HCEC 1CT (cell line): Measurements from ENCODE around the gene C1QL2.

ENCODE experiments used
- DNase-seq: peaks from one replicate; pipeline ENCODE4 v3.0.0-alpha.2; 2017

C1QL2 gene

DNA sequence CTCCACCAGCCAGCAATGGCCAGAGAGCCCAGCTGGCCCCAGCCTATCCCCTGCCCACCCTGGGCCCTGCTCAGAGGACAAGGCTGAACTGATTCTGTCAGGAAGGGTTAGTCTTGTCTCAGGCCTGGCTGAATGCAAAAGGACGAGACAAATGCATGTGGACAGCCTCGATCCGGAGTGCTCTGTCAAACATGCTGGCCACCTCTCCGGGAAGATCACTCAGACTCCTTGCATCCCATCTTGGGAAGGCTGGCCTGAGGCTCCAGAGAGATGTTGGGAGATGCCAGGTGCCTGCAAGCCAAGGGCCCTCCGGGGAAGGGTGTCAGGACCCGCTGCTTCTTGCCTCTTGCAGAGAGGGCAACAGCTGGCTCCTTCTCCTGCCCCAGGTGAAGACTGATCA lies 20.2 kb upstream of the C1QL2 start:
- no peak for DNase-seq

- DNase-seq = no peak
These were observed 19.3 kb upstream of the C1QL2 start for GRCh38 chr2:119177838-119178190.

DNA sequence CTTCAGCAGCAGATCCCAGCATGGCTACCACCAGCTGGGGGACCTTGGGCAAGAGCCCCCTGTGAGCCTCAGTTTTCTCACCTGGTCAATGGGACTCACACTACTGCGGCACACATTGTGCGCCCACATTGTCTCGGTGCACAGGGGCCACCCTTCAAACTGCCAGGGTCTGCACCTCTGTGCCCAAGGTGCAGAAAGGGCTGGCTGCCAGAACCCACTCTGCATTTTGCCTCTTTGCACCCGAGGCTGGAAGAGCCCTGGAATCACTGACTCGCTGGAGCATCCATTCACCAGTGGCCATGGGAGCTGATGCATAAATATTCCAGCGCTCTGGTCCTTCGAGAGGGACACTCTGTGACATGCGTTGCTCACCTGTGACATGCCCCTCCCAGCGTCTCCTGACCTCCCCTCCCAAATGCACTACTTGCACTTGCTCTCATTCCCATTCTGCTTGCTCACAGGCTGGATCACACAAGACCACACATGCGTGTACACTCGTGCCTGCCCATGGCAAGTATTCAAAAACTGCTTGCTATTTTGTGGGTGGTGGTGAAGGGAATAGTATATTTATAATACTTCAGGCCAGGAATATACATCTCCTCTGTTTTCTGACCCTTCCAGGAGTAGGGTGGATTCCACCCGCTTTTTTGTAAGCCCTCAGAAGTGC lies 18.8 kb upstream of the C1QL2 start:
- no peak for DNase-seq

- no peak for DNase-seq
These were observed 17.0 kb upstream of the C1QL2 start for GRCh38 chr2:119175517-119175916.

DNA sequence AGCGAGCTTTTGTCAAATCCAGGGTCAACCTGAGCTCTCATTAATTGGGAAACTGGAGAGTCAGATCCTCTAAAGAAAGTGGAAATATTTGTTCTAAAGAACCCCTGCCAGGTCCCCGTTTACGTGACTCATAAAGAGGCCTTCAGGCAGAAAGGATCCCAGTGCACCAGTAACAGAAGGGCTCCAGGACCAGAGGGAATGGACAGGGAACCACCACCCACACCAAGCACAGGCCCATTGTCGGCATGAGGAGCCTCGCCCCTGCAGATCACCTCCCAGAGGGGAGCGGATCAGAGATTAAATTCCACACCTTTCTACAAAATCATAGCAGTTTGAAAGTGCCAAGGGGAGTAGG lies 16.4 kb upstream of the C1QL2 start:
- no peak for DNase-seq

DNA sequence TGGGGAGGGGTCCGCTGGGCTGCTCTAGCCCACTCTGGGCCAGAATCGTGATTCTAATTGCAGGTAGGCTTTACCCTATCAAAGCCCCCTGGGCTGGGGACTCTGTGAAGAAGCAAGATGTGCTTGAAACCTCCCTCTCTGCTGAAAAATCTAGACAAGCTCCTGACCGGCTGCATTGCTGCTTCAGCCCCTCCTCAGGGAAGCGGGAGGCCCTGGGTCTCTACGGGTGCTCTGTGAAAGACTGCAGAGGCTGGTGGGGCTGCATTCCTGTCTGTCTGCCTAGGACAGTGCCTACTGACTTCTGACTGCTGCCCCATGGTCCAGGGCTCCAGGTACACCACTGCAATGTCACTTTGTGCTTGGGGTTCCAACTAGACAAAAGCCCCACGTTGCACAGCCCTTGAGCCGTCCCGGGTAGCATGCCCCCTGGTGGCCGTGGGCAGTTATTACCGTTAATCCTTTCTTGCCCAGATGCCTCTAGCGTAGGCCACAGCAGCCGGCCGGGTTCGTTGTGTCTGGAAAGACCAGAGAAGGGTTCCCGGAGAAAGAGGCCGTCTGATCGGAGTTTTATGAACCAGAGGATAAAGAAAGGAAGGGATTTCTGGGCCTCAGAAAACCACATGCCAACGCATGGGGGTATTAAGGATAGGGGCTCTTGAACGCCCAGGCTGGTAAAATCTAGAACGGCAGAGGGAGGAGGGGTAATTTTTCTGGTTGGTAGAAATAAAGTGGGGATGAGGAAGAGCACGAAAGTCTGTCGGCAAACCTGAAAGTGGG lies 15.9 kb upstream of the C1QL2 start:
- peak; percentile 18 for DNase-seq

DNA sequence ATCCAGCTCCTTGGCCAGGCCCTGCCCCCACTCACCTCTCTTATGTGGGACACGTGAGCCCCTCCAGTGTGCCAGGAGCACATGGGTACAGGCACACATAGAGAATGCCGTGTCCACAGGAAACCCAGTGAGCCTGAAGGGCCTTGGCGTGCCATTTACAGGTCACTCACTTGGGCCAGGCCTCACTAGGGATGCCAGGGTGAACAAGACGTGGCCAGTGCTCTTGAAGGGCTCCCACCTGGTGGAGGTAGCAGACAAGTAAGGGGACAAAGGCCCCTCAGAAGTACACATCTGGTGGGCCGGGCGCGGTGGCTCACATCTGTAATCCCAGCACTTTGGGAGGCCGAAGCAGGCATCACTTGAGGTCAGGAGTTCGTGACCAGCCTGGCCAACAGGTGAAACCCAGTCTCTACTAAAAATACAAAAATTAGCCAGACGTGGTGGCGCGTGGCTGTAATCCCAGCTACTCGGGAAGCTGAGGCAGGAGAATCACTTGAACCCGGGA lies 15.1 kb upstream of the C1QL2 start:
- DNase-seq = no peak

DNA sequence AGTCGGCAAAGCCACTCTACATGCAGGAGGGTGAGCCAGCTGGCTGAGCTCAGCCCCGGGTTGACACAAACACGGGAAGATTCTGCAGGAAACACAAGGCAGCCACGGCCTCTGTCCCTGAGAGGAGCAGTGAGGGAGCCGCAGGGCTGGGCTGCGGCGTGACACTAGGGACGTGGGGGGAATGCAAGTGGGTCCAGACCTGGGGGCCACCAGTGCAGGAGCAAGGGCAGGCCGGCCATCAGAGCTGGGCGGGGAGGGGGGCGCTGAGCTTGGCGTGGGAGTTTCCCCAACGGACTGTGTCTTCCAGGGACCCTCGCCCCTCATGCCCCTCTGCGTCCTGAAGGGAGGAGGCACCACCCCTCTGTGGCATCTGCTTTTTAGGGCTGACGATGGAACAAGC lies 12.0 kb upstream of the C1QL2 start:
- DNase-seq = no peak

GRCh38 chr2:119169717-119170116 lies 11.2 kb upstream of the C1QL2 start:
- DNase-seq = no peak

DNA sequence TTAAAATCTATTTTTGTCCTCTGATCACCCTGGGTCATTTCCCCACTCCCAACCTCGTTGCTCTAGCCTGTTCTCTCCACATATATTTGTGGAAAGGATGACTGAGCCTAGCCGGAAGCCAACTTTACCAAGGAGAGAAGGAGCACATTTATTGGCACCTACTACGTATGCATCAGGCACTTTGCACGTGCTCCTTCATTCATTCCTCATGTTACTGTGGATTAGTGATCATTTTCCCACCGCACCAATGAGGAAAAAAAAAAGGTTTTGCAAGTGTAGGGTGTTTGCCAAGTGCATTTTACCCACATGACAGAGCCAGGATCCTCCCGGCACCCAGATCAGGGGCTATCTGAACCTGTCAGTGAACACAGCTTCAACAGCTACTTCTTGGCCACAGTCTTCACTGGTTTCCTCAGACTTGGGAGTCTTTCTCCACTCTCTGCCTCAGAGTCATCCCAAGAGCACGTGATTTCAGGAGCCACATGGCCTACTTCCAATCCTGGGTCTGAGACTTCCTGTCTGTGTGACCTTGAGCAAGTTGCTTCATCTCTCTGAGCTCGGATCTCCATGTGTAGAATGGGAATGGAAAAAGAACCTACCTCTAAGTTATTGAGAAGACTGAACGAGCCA lies 1.9 kb upstream of the C1QL2 start:
- peak; percentile 10 for DNase-seq

- no peak for DNase-seq
These were observed 570 bp downstream of the C1QL2 start for GRCh38 chr2:119157850-119158511.

- DNase-seq = no peak
These were observed 1.4 kb downstream of the C1QL2 start for GRCh38 chr2:119156891-119157773.

DNA sequence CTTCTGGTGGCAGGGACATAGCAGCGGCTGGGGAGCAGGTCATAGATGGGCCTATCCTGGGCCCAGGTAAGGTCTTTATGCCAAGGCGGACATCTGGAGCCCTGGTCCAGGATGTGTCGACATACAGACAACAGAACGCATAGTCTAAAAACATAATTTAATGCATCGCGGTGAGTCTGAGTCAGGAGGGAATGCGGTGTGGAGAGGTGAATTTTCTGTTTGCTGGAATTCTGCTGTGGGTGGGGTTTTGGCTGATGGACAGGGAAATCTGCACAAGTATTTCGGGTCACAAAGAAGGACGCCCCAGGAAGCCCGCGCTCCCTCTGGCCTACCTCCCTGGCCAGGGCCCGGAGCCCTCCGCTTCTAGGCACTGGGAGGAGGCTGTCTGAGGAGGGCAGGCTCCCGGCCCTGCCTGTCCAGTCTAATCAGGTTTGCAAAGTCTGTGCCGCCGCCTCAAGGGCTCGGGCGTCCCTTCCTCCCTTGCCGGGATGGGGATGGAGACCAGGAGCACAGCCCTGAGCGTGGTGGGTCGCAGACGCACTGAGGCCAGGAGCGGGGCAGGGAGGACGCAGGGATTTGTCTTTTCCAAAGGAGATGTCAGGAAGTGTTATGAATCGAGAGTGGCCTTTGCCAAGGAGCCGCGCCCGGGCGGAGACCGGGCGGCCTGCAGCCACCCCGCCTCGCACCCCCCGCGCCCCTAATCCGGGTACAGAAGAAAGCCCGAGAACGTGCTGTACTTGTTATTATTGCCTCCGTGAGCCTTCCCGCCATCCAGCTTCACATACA lies 2.3 kb downstream of the C1QL2 start:
- no peak for DNase-seq

GRCh38 chr2:119155633-119156032 lies 2.9 kb downstream of the C1QL2 start:
- DNase-seq = no peak

DNA sequence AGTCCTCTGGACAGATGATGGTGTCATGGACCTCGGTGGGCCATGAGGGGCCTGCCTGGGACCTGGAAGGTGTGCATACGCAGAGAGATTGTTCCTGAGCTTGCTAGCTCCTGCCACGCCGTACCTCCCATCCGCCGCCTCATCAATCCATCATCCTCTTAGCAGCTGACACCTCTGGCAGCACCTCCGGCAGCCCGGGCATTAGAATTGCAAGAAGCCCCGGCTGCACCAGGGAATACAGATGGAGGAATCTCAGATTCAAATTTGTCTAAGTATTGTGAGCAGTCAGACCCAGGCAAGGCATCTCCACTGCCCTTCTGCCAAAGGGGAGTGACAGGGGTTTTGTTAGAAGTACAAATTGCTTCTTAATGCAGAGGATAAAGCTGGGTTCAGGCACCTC lies 4.5 kb downstream of the C1QL2 start:
- no peak for DNase-seq

GRCh38 chr2:119149611-119150010 lies 8.9 kb downstream of the C1QL2 start:
- no peak for DNase-seq

DNA sequence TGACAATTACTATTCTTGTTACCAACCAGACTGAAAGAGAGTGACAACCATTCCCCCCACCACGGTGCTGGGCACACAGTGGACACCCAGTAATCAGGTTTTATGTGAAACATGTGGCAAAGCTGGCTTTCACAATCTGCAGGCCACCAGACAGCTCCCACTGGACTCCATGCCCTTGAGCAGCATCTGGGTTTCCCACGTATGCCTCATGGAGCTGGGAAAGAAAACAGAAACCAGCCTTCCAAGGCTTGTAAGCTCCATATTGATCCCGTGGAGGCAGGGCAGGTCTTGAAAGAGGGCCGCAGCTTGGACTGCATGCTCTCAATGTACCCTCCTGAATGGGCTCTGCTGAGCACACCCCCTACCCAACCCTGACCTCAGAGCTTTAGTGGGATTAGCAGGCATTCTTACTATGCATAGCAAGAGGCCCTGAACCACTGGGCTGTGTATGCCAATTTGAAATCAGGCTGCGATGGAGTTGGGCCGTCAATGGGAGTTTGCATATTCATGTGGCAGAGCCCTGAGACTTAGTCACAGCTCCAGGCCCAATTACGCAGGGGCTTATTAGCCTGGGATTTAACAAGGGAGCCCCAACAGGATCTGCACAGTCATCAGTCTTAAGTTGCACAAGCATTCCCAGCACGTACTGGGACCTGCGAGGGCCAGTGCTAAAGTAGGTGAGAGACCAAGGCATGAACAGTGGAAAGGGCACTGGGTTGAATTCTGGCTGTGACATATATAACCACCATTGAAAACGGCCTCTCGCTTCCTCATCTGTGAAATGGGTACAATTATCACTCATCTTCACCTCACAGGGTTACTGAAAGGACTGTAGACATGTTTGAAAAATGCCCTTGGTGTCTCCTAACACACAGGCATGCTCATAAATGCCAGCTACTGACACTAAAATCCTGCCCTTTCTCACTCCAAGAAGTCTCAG lies 10.5 kb downstream of the C1QL2 start:
- no peak for DNase-seq

- no peak for DNase-seq
These were observed 13.7 kb downstream of the C1QL2 start for GRCh38 chr2:119144806-119145205.

GRCh38 chr2:119142824-119143223 lies 15.7 kb downstream of the C1QL2 start:
- DNase-seq = no peak

GRCh38 chr2:119137502-119137901 lies 21.0 kb downstream of the C1QL2 start:
- DNase-seq = no peak

- DNase-seq = no peak
These were observed 21.7 kb downstream of the C1QL2 start for GRCh38 chr2:119136872-119137271.
